CD4-positive, alpha-beta T cell treated with Interleukin-6 at 100 ng/mL for 8 hours (primary cell): ENCODE results near the gene CYP19A1.

Experiments
- DNase-seq: peaks from one replicate; pipeline ENCODE4 v3.0.0-alpha.2; 2020; ENCODE audit warnings: mixed read lengths, low spot score

Gene CYP19A1

GRCh38 chr15:51338496-51338895 lies at the start of gene CYP19A1:
Gene CYP19A1 (minus strand): TSS chr15:51338596. CDS start chr15:51242912, 95,684 bp downstream.
- no peak for DNase-seq

GRCh38 chr15:51387699-51388041 lies 49.3 kb upstream of the CYP19A1 start:
- no peak for DNase-seq

DNA sequence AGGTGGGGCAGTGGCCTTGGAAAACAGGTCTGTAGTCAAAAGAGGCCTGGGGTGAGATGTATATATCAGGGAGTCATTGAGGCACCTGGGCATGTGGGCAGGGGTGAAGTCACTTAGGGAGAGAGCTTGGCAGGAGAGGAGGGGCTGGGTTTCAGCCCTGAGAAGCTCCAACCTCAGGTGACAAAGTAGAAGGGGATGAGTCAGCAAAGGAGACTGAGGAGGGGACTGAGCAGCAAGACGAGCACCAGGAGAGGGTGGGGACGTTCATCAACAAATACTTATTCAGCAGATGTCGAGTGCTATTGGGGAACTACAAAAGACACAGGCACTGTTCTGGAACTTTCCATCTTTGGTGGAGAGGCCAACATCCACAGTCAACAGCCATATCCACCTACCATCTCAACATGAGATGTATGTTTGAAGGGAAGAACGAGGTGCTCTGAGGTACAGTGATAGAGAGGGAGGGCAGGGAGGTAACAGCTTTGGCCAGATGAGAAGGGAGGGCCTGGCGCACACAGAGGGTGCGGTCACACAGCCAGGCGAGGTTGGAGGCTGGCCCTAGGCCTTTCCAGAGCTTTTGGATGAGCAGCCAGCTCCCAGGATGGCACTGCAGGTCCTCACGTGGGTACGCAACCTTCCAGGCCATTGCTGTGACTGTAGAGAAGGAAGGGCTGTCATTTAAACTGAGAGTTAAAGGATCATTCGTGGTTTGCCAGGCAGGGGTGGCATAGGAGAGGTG lies 48.7 kb upstream of the CYP19A1 start:
- DNase-seq: no peak

DNA sequence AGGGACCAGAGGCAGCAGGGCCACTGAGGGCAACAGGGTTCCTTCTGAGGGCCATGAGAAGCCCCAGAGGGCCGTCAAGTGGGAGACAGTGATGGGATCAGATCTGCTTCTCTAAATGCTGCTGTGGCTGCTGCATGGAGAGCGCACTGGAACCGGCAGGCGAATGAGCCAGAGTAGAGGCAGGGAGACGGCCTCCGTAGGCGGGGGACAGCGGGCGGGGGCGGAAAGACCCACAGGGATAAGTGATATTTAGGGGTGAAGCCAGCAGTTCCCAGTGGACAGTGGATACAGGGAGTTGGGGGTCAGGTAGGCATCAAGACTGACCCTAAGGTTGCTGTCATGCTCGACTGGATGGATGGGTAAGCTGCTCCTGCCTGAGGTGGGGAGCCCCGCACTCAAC lies 48.1 kb upstream of the CYP19A1 start:
- no peak for DNase-seq

- no peak for DNase-seq
Observed at GRCh38 chr15:51386029-51386428, 47.6 kb upstream of the CYP19A1 start.

DNA sequence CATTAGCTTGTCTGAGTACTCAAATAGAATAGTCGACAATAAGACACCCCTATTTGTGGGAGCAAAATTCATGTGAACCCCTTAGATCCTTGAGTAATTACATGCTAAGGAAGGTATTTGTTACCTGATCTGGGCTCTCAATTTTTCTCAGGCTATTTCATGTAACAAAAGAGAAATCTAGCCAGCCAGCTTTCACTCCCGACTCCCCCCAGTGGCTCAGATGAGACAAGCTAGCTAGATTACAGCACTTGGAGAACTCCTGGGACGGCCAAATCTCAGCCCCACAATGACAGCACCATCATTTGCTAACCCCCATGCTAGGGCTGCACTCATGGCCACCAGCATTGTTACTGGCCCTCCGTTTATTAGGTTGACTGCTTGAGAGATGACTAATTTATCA lies 44.4 kb upstream of the CYP19A1 start:
- DNase-seq: no peak

DNA sequence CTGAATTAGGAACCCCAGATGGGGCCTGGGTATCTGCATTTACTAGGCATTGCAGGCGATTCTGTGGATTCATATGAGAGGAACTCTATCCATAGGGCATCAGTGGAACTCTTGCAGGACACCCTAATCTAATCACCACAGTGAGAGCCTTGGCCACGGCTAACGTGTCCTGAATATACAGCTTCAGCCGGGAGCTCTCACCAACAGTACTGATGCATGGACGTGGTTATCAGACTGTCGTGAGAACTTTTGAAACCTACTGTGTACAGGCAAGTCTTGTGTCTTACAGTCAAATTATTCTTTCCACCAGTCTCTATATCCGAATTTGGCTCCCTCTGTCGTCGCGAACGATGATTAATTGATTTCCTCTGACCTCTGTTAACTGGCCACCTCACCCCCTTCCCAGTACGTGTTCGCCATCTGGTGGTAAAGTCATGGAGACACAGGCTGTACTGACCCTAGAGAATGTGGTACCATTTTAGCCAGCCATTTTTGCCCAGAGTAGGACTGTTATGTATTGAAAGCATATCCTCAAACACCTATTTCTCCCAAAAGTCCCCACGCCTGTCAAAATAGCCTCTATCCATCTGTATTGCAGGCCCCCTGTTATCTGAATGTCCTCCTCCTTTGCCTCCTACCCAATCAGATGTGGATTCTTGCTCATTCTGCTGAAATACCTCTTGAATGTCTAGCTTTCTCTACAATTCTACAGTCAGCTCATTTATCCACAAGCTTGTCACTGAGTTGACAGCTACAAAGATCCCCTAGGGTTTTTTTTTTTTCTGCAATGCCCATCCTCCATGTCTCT lies 42.8 kb upstream of the CYP19A1 start:
- no peak for DNase-seq

GRCh38 chr15:51379390-51379789 lies 41.0 kb upstream of the CYP19A1 start:
- DNase-seq: no peak

GRCh38 chr15:51378406-51378805 lies 40.0 kb upstream of the CYP19A1 start:
- DNase-seq: no peak

GRCh38 chr15:51377038-51377786 lies 38.8 kb upstream of the CYP19A1 start:
- DNase-seq: no peak

GRCh38 chr15:51375966-51376640 lies 37.7 kb upstream of the CYP19A1 start:
- no peak for DNase-seq

DNA sequence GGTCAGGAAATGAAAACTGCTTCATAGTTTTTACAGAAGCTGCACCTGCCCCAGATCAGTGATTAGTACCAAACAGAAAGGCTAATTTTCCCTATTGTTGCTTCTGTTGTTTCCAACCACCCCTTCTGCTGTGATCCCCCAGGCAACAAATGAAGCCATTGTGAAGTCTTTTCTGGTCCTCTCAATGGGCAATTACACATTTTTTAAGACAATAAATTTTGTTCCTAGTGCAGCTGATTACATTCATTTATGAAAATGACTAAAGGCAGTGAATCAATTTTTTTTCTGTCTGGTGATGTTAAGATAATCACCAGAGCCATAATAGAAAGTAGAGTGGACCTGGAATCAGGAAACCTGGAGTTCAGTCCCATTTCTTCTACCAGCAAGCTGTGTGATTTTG lies 35.7 kb upstream of the CYP19A1 start:
- no peak for DNase-seq

GRCh38 chr15:51371266-51371665 lies 32.9 kb upstream of the CYP19A1 start:
- DNase-seq: no peak

- no peak for DNase-seq
Observed at GRCh38 chr15:51369451-51369761, 31.0 kb upstream of the CYP19A1 start.

- no peak for DNase-seq
Observed at GRCh38 chr15:51368751-51369450, 30.5 kb upstream of the CYP19A1 start.

GRCh38 chr15:51368307-51368706 lies 29.9 kb upstream of the CYP19A1 start:
- no peak for DNase-seq

DNA sequence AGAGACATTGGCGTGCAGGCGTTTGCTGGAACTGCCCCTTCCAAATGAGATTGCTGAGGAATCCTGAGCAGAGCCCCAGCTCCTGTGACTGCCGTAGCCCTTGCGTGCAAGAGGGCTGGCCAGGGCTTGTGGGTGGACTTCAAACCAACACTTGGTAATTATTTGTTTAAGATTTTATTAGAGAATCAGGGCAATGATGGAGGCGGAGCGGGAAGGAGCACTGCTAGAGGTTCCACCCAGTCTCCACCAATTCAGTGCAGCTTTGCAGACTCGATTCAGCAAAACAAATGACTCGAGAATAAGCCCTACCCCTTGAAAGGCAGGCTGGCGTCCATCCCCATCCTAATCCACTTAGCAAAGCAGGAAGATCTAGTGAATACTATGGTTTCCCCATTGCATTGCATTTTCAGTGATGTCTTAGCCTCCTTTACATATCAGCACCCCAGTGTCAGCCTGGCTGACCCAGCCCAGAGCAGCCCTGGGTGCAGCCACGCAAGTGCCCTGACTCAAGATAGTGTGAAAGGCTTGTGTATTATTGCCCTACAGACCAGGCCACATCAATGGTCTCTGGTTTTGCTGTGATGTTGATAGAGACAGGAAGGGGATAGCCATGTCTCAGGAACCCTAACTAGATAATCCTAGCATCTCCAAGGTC lies 29.1 kb upstream of the CYP19A1 start:
- no peak for DNase-seq

DNA sequence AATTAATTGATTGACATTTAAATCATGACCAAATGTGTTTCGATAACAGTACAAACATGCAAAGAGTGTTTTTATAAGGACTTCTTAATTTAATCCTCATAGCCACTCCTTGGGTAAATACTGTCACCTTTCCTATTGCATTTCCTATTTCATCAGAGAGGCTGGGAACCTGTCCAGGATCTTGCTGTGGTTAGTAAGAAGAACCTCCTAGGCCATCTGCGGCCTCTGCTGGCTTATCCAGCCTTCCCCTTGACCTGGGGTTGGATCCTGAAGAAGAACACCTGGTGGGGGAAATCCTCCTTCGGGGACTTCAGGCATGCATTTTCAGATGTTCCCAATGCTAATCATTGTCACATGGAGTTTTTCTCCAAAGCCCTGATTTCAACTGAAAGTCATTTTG lies 28.5 kb upstream of the CYP19A1 start:
- no peak for DNase-seq

DNA sequence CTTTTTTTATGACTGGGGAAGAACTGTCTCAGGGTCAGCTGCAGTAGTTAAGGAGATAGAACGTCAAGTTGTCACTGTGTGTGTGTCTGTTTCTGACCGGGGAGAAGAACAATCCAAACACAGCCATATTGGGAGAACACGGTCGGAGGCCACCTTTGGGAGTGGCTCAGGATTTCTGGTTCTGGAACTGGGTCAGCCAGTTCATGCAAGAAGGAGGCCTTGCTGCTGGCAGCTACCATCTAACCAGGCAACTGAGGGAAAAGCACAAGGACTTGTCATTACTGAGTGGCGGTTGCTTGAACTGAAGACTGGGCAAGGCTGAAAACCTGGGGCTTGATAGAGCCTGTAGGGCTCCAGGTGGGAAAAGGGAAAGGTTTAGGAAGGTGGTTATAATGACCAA lies 27.7 kb upstream of the CYP19A1 start:
- no peak for DNase-seq

DNA sequence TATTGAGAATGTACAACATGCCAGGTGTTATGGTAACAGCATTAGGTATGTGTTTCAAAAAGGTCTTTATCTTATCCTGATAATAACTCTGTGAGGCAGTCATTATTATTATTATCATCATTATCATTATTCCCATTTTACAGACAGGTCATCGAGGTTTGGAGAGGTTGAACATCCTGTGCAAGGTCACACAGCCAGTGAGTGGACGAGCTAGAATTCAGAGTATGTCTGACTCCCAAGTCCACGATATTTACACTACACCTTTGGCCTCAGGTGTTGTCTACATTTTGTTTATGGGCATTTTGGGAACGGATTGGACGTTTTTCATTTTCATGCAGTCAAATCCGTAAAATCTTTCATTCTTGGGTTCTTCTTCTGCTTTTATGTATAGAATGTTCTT lies 27.0 kb upstream of the CYP19A1 start:
- DNase-seq: no peak

GRCh38 chr15:51363383-51363782 lies 25.0 kb upstream of the CYP19A1 start:
- DNase-seq: no peak
